IMR-90 (cell line): ENCODE results near the gene TMEM131L. TPM values are rescaled to one million over a fixed set of nuclear protein-coding genes. Genes with fewer than 3 reads are reported as not detected.

Experiments
- ATAC-seq: fragments of 200-7000 bp; cut with Tn5 transposase; 2 replicates; pipeline ENCODE4 v1.9.1; 2020; ENCODE audit warnings: low read depth, mild to moderate bottlenecking, moderate library complexity
- BruUV-seq: library from RNA; stranded (reverse); fragments of 400-500 nt; replicated peaks from 2 replicates; lab custom pipeline; 2021; lab: Mats Ljungman, UMichigan
- CTCF ChIA-PET: fragments of 300-600 bp; formaldehyde crosslinking; extraction: SDS; loops from one replicate; lab custom pipeline; 2021; ENCODE audit warnings: antibody characterized with exemption; lab: Yijun Ruan, JAX
- POLR2A ChIA-PET: fragments of 300-600 bp; sonication (Branson Sonifier 250); formaldehyde crosslinking; loops from one replicate; lab custom pipeline; 2022; ENCODE audit warnings: antibody characterized with exemption; ENCODE audit not compliant: unreplicated experiment; lab: Charles Lee
- DNase-seq: peaks from one replicate; pipeline ENCODE4 v3.0.0; 2013
- H2AFZ ChIP-seq: replicated peaks from 2 replicates; pipeline ENCODE3; 2013; ENCODE audit warnings: low read length, mild to moderate bottlenecking; ENCODE audit not compliant: poor library complexity
- H2AK5ac ChIP-seq: 2 replicates; pipeline ENCODE4 v1.6.1; 2013; ENCODE audit warnings: low read depth, low read length, inconsistent platforms
- H2AK9ac ChIP-seq: replicated peaks from 2 replicates; pipeline ENCODE3; 2013; ENCODE audit warnings: mild to moderate bottlenecking, low read depth, low read length, moderate library complexity; ENCODE audit not compliant: poor library complexity
- H2BK120ac ChIP-seq: 2 replicates; pipeline ENCODE4 v1.6.1; 2013; ENCODE audit warnings: low read depth, low read length, inconsistent platforms
- H2BK15ac ChIP-seq: 3 replicates; pipeline ENCODE4 v1.6.1; 2013; ENCODE audit warnings: low read depth, low read length, inconsistent platforms
- H2BK20ac ChIP-seq: 2 replicates; pipeline ENCODE4 v1.6.1; 2013; ENCODE audit warnings: low read depth, mild to moderate bottlenecking, inconsistent platforms, low read length, moderate library complexity
- H2BK5ac ChIP-seq: 2 replicates; pipeline ENCODE4 v1.6.1; 2013; ENCODE audit warnings: mild to moderate bottlenecking, low read depth, low read length, inconsistent platforms; ENCODE audit not compliant: poor library complexity, severe bottlenecking
- H3K14ac ChIP-seq: replicated peaks from 2 replicates; pipeline ENCODE4 v1.6.1; 2013; ENCODE audit warnings: low read depth, low read length, inconsistent platforms
- H3K18ac ChIP-seq: 2 replicates; pipeline ENCODE4 v1.6.1; 2013; ENCODE audit warnings: low read depth, low read length, control low read depth
- H3K23ac ChIP-seq: 2 replicates; pipeline ENCODE4 v1.6.1; 2013; ENCODE audit warnings: low read depth, low read length, inconsistent platforms
- H3K27ac ChIP-seq: 2 replicates; pipeline ENCODE4 v1.5.1; 2013; ENCODE audit warnings: mild to moderate bottlenecking, control low read depth, low read length; ENCODE audit not compliant: insufficient read depth
- H3K27me3 ChIP-seq: 2 replicates; pipeline ENCODE4 v1.6.1; 2013; ENCODE audit warnings: low read length; ENCODE audit not compliant: control insufficient read depth, insufficient read depth
- H3K36me3 ChIP-seq: 2 replicates; pipeline ENCODE4 v1.6.1; 2013; ENCODE audit warnings: low read length, mixed read lengths; ENCODE audit not compliant: control insufficient read depth, insufficient read depth
- H3K4ac ChIP-seq: 2 replicates; pipeline ENCODE4 v1.6.1; 2013; ENCODE audit warnings: low read depth, low read length, inconsistent platforms
- H3K4me1 ChIP-seq: 2 replicates; pipeline ENCODE4 v1.6.1; 2013; ENCODE audit warnings: low read length, mixed read lengths; ENCODE audit not compliant: control insufficient read depth, insufficient read depth
- H3K4me2 ChIP-seq: 2 replicates; pipeline ENCODE4 v1.6.1; 2013; ENCODE audit warnings: low read depth, mild to moderate bottlenecking, control low read depth, low read length, moderate library complexity
- H3K4me3 ChIP-seq: 2 replicates; pipeline ENCODE4 v1.5.1; 2013; ENCODE audit warnings: low read depth, mild to moderate bottlenecking, control low read depth, low read length, moderate library complexity; ENCODE audit not compliant: insufficient read depth
- H3K56ac ChIP-seq: 2 replicates; pipeline ENCODE4 v1.6.1; 2013; ENCODE audit warnings: low read length, inconsistent platforms; ENCODE audit not compliant: insufficient read depth; ENCODE audit errors: extremely low read depth
- H3K79me1 ChIP-seq, 2 experiments: 2 replicates each; pipeline ENCODE4 v1.6.1; 2013; ENCODE audit warnings: low read length in 2 of 2, inconsistent platforms in 1 of 2, low read depth in 1 of 2
- H3K9ac ChIP-seq: 2 replicates; pipeline ENCODE4 v1.6.1; 2013; ENCODE audit warnings: low read depth, low read length, control low read depth
- H3K9me1 ChIP-seq: 2 replicates; pipeline ENCODE4 v1.6.1; 2013; ENCODE audit warnings: low read length, inconsistent platforms; ENCODE audit not compliant: insufficient read depth
- H3K9me3 ChIP-seq: 2 replicates; pipeline ENCODE4 v1.6.1; 2013; ENCODE audit warnings: low read length; ENCODE audit not compliant: control insufficient read depth, insufficient read depth
- H4K20me1 ChIP-seq: 2 replicates; pipeline ENCODE4 v1.6.1; 2013; ENCODE audit warnings: low read length, inconsistent platforms; ENCODE audit not compliant: insufficient read depth
- H4K5ac ChIP-seq: 2 replicates; pipeline ENCODE4 v1.6.1; 2013; ENCODE audit warnings: mild to moderate bottlenecking, low read depth, low read length, control low read depth
- H4K8ac ChIP-seq, 2 experiments: 2 replicates each; pipeline ENCODE4 v1.6.1; 2013; ENCODE audit warnings: low read depth in 2 of 2, low read length in 2 of 2, control low read depth in 1 of 2, inconsistent platforms in 1 of 2
- H4K91ac ChIP-seq: 2 replicates; pipeline ENCODE4 v1.6.1; 2013; ENCODE audit warnings: low read depth, low read length, inconsistent platforms; ENCODE audit not compliant: insufficient read depth
- BHLHE40 ChIP-seq: fragments of 150-350 bp; IDR thresholded peaks from 2 replicates; pipeline ENCODE4 v1.6.1; 2016; ENCODE audit warnings: mild to moderate bottlenecking, low read depth, low read length
- CEBPB ChIP-seq: IDR thresholded peaks from 2 replicates; pipeline ENCODE4 v1.6.1; 2012; ENCODE audit warnings: low read depth, low read length, improper control_type of control experiment
- CTCF ChIP-seq: conservative IDR thresholded peaks from 2 replicates; pipeline ENCODE4 v1.5.1; 2012; ENCODE audit warnings: mild to moderate bottlenecking, low read depth, low read length, improper control_type of control experiment
- FOS ChIP-seq: fragments of 150-350 bp; IDR thresholded peaks from 2 replicates; pipeline ENCODE4 v1.6.1; 2016; ENCODE audit warnings: low read depth, low read length
- MAFK ChIP-seq: IDR thresholded peaks from 2 replicates; pipeline ENCODE4 v1.6.1; 2012; ENCODE audit warnings: low read depth, low read length, improper control_type of control experiment
- MAZ ChIP-seq: IDR thresholded peaks from 2 replicates; pipeline ENCODE4 v1.6.1; 2012; ENCODE audit warnings: low read depth, mild to moderate bottlenecking, low read length, improper control_type of control experiment, moderate library complexity, borderline replicate concordance
- MXI1 ChIP-seq: IDR thresholded peaks from 2 replicates; pipeline ENCODE4 v1.6.1; 2012; ENCODE audit warnings: low read depth, mild to moderate bottlenecking, low read length, moderate library complexity, borderline replicate concordance
- NFE2L2 ChIP-seq: fragments of 150-350 bp; IDR thresholded peaks from 2 replicates; pipeline ENCODE4 v1.6.1; 2016; ENCODE audit warnings: low read depth, mild to moderate bottlenecking, low read length
- POLR2A ChIP-seq: IDR thresholded peaks from 2 replicates; pipeline ENCODE4 v1.6.1; 2012; ENCODE audit warnings: mild to moderate bottlenecking, low read depth, low read length
- RAD21 ChIP-seq: IDR thresholded peaks from 2 replicates; pipeline ENCODE4 v1.6.1; 2012; ENCODE audit warnings: low read length, improper control_type of control experiment
- RCOR1 ChIP-seq: IDR thresholded peaks from 2 replicates; pipeline ENCODE4 v1.6.1; 2012; ENCODE audit warnings: mild to moderate bottlenecking, low read length, improper control_type of control experiment; ENCODE audit not compliant: insufficient replicate concordance
- RFX5 ChIP-seq: IDR thresholded peaks from 2 replicates; pipeline ENCODE4 v1.8.0; 2012; ENCODE audit warnings: low read depth, mild to moderate bottlenecking, low read length, moderate library complexity
- SMC3 ChIP-seq: fragments of 150-350 bp; IDR thresholded peaks from 2 replicates; pipeline ENCODE4 v1.6.1; 2016; ENCODE audit warnings: low read depth, mild to moderate bottlenecking, antibody characterized with exemption, low read length, moderate library complexity
- USF2 ChIP-seq: fragments of 150-350 bp; IDR thresholded peaks from 2 replicates; pipeline ENCODE4 v1.6.1; 2017; ENCODE audit warnings: mild to moderate bottlenecking, antibody characterized with exemption, low read length, low read depth
- WGBS, 2 experiments: methylation state at CpG; one replicate each; pipeline versions ENCODE4 v1.1.5 to v1.1.7; 2013; ENCODE audit warnings: missing lambda C conversion rate in 2 of 2; ENCODE audit not compliant: insufficient read length in 1 of 2; ENCODE audit errors: extremely low coverage in 2 of 2; 5-methylcytosine and 5-hydroxymethylcytosine counted together
- dilution Hi-C: fragments of 300-500 bp; cut with HindIII; formaldehyde crosslinking; loops from one replicate; pipeline ENCODE4 v1.14.3; 2018; ENCODE audit warnings: low sequenced_read_pairs; ENCODE audit not compliant: unreplicated experiment
- in situ Hi-C: fragments of 300-500 bp; cut with MboI; formaldehyde crosslinking; loops from 3 replicates; pipeline ENCODE4 v1.14.3; 2019; ENCODE audit warnings: low sequenced_read_pairs, inconsistent platforms, mixed read lengths
- intact Hi-C: fragments of 100-400 bp; cut with micrococcal nuclease; formaldehyde crosslinking; loops from 2 replicates; pipeline ENCODE4 v1.10.0; 2022
- polyA plus RNA-seq, 3 experiments: library from polyadenylated mRNA; depleted of rRNA; stranded (reverse); fragments of >200 nt; gene quantifications; 2 replicates each; pipeline ENCODE4 v1.2.3, GENCODE V29; 2012; ENCODE audit warnings: low replicate concordance in 1 of 3
- total RNA-seq: library from RNA; depleted of rRNA; stranded (reverse); fragments of >200 nt; gene quantifications from 2 replicates; pipeline ENCODE4 v1.2.3, GENCODE V29; 2012

Gene TMEM131L
- total and polyA plus RNA-seq, 2 of the 4 experiments (the other 2 are of a cell fraction) = 8.4 to 23.8 TPM

- dilution Hi-C loops = no loop called here
- Histone ChIP-seq H3K9me3 (no peaks in the 10 kb centered on the region), H2BK5ac (peak overlapping the region; percentile 25), H3K4me1 (peaks cover 8% of the 10 kb centered on the region), H3K4me3 (no peak overlapping the region), H3K27me3 (no peaks in the 10 kb centered on the region), H3K27ac (no peak overlapping the region; the same call in 1 of the 2 replicates), H2AFZ (peak overlapping the region; percentile 35), H2AK9ac (no peak overlapping the region), H3K18ac (peak overlapping the region; percentile 13; the same call in 1 of the 2 replicates), H3K4me2 (no peak overlapping the region), H4K91ac (0 out of 2 replicates have a peak overlapping the region, but pooled peaks have one; percentile 20), H2BK15ac (peak overlapping the region; percentile 1; the same call in 1 of the 3 replicates), H2AK5ac (peak overlapping the region; percentile 53; the same call in 1 of the 2 replicates), H2BK120ac (peak overlapping the region; percentile 54), H3K14ac (peak overlapping the region; percentile 86), H4K20me1 (peaks cover 8% of the 10 kb centered on the region; the same call in 1 of the 2 replicates), H3K4ac (peak overlapping the region; percentile 63), H3K9ac (no peak overlapping the region), H3K79me1 (peaks cover 22% of the 10 kb centered on the region in 2 experiments; a peak in 2 of 4 replicates), H3K36me3 (no peaks in the 10 kb centered on the region), H2BK20ac (peak overlapping the region; percentile 68), H3K9me1 (peaks cover 11% of the 10 kb centered on the region), H4K8ac (peak overlapping the region in 1 of 2 experiments; percentile 14; a peak in 1 of 4 replicates), H4K5ac (no peak overlapping the region), H3K23ac (no peak overlapping the region), H3K56ac (no peak overlapping the region)
- ATAC-seq (peak; percentile 87), DNase-seq (peak; percentile 95)
- in situ Hi-C loops = no loop called here
- intact Hi-C loops = no loop called here
- BruUV-seq = no TSS peak
- ChIA-PET CTCF (interaction anchor here (0.6 to 1.9 kb wide), 10 partner anchors 10 to 166 kb away, joined by 3 to 11 read pairs (median 5); partner anchors contain the start of gene TMEM131L), POLR2A (no interaction called here)
- 52% methylated on average over 5 of the region's 7 CpGs; no CpG with 5 or more reads in 1 of the 2 experiments for WGBS, 2 experiments
- TF ChIP-seq FOS (no peak), RCOR1 (peak; percentile 51), MXI1 (no peak), USF2 (0 out of 2 replicates have a peak, but pooled peaks have one; percentile 10), MAFK (no peak), RAD21 (peak; percentile 64), MAZ (no peak), CEBPB (no peak), RFX5 (no peak), POLR2A (no peak), CTCF (peak; percentile 45), BHLHE40 (peak; percentile 69; the same call in 1 of the 2 replicates), NFE2L2 (no peak), SMC3 (peak; percentile 49)
Measured at GRCh38 chr4:153541456-153542096, 75.4 kb downstream of the TMEM131L start.
